A673 (cell line): ENCODE results near the gene DCLK1. TPM values are rescaled to one million over a fixed set of nuclear protein-coding genes. Genes with fewer than 3 reads are reported as not detected.

ENCODE experiments used
- BruUV-seq: library from RNA; stranded (reverse); fragments of 400-500 nt; replicated peaks from 2 replicates; lab custom pipeline; 2021; lab: Mats Ljungman, UMichigan
- CTCF ChIA-PET: fragments of 300-600 bp; sonication (Branson Sonifier 250); formaldehyde crosslinking; loops from one replicate; lab custom pipeline; 2022; ENCODE audit warnings: antibody characterized with exemption; lab: Charles Lee
- POLR2A ChIA-PET: fragments of 300-600 bp; sonication (Branson Sonifier 250); formaldehyde crosslinking; loops from one replicate; lab custom pipeline; 2022; ENCODE audit warnings: antibody characterized with exemption; ENCODE audit not compliant: low non-redundant PET; lab: Charles Lee
- DNase-seq: peaks from one replicate; pipeline ENCODE4 v3.0.0-alpha.2; 2015; ENCODE audit warnings: low spot score
- H3K27ac ChIP-seq: fragments of 200-600 bp; sonication (generic); 2 replicates; pipeline ENCODE4 v1.5.1; 2016; ENCODE audit warnings: mixed run types, low read depth, mild to moderate bottlenecking, mixed read lengths, antibody characterized with exemption, low read length; ENCODE audit not compliant: poor library complexity, severe bottlenecking
- H3K27me3 ChIP-seq: fragments of 200-600 bp; sonication (generic); replicated peaks from 2 replicates; pipeline ENCODE4 v1.6.1; 2017; ENCODE audit warnings: mixed run types, low read depth, mild to moderate bottlenecking, mixed read lengths, antibody characterized with exemption, low read length; ENCODE audit not compliant: insufficient read depth, poor library complexity
- H3K36me3 ChIP-seq: fragments of 200-600 bp; sonication (generic); 2 replicates; pipeline ENCODE4 v1.6.1; 2016; ENCODE audit warnings: mixed run types, mild to moderate bottlenecking, mixed read lengths, antibody characterized with exemption, low read length; ENCODE audit not compliant: insufficient read depth, poor library complexity, severe bottlenecking
- H3K4me1 ChIP-seq: fragments of 200-600 bp; sonication (generic); 2 replicates; pipeline ENCODE4 v1.6.1; 2017; ENCODE audit warnings: mixed run types, mild to moderate bottlenecking, mixed read lengths, antibody characterized with exemption, low read length; ENCODE audit not compliant: insufficient read depth, poor library complexity, severe bottlenecking
- H3K4me3 ChIP-seq: fragments of 200-600 bp; sonication (generic); 2 replicates; pipeline ENCODE4 v1.5.1; 2016; ENCODE audit warnings: low read depth, mixed run types, mild to moderate bottlenecking, mixed read lengths, low read length; ENCODE audit not compliant: poor library complexity, severe bottlenecking
- H3K9me3 ChIP-seq: fragments of 200-600 bp; sonication (generic); 2 replicates; pipeline ENCODE4 v1.6.1; 2016; ENCODE audit warnings: mixed run types, low read depth, mild to moderate bottlenecking, mixed read lengths, antibody characterized with exemption, low read length; ENCODE audit not compliant: poor library complexity, severe bottlenecking
- CTCF ChIP-seq: fragments of 300-800, 200-600 bp; sonication (generic); conservative IDR thresholded peaks from 2 replicates; pipeline ENCODE4 v1.5.1; 2017; ENCODE audit warnings: low read depth, mild to moderate bottlenecking, antibody characterized with exemption, low read length, moderate library complexity, mixed read lengths
- EZH2 ChIP-seq: fragments of 200-600 bp; sonication (generic); IDR thresholded peaks from 2 replicates; pipeline ENCODE4 v1.6.1; 2017; ENCODE audit warnings: borderline replicate concordance, low read depth, mild to moderate bottlenecking, mixed read lengths, antibody characterized with exemption, low read length; ENCODE audit not compliant: poor library complexity, severe bottlenecking
- intact Hi-C: fragments of 100-400 bp; cut with micrococcal nuclease; formaldehyde crosslinking; loops from one replicate; pipeline ENCODE4 v1.10.0; 2022; ENCODE audit not compliant: unreplicated experiment
- total RNA-seq: library from RNA; stranded (reverse); gene quantifications from 2 replicates; pipeline ENCODE4 v1.2.3, GENCODE V29; 2021

Gene DCLK1
- total RNA-seq, 1 experiment from 2014 or later = 11.2 TPM

- Histone ChIP-seq H3K27me3 (no peaks in the 10 kb centered on the region), H3K36me3 (no peaks in the 10 kb centered on the region), H3K9me3 (no peaks in the 10 kb centered on the region), H3K4me1 (peaks cover 12% of the 10 kb centered on the region), H3K4me3 (no peak overlapping the region), H3K27ac (no peak overlapping the region)
- intact Hi-C loops = no loop called here
- ChIA-PET CTCF (no interaction called here), POLR2A (no interaction called here)
- no TSS peak for BruUV-seq
- no peak for TF ChIP-seq CTCF
- TF ChIP-seq EZH2 = no peak
- no peak for DNase-seq
Measured at GRCh38 chr13:36061054-36061453, 70.1 kb downstream of the DCLK1 start.

GRCh38 chr13:36059321-36059720 is 71.9 kb downstream of the DCLK1 start:
- no peaks in the 10 kb centered on the region for H3K36me3 ChIP-seq
- intact Hi-C loops = no loop called here
- peaks cover 12% of the 10 kb centered on the region for H3K4me1 ChIP-seq
- no peak overlapping the region for H3K27ac ChIP-seq
- H3K9me3 ChIP-seq = no peaks in the 10 kb centered on the region
- BruUV-seq = no TSS peak
- TF ChIP-seq EZH2 = no peak
- no peak for TF ChIP-seq CTCF
- H3K4me3 ChIP-seq = no peak overlapping the region
- H3K27me3 ChIP-seq = no peaks in the 10 kb centered on the region
- POLR2A ChIA-PET = no interaction called here
- CTCF ChIA-PET = no interaction called here
- DNase-seq = peak; percentile 40

GRCh38 chr13:36058116-36058515 is 73.1 kb downstream of the DCLK1 start:
- H3K36me3 ChIP-seq = no peaks in the 10 kb centered on the region
- POLR2A ChIA-PET = no interaction called here
- H3K4me1 ChIP-seq = peaks cover 5% of the 10 kb centered on the region
- no peaks in the 10 kb centered on the region for H3K9me3 ChIP-seq
- CTCF ChIA-PET = no interaction called here
- H3K4me3 ChIP-seq = no peak overlapping the region
- DNase-seq = no peak
- no peak overlapping the region for H3K27ac ChIP-seq
- intact Hi-C loops = no loop called here
- BruUV-seq = no TSS peak
- TF ChIP-seq CTCF (no peak), EZH2 (no peak)
- no peaks in the 10 kb centered on the region for H3K27me3 ChIP-seq
